ENCODE results near the gene PCDHGB7.
"Not testable (repeated sequence)": the region's sequence is repeated elsewhere in the genome, so short reads cannot be mapped to it uniquely, and the experiment has no call there.

Gene PCDHGB7

GRCh38 chr5:141430332-141431113 is 13.0 kb downstream of the PCDHGB7 start, which contains the start of gene PCDHGA12:
TSS of gene PCDHGA12 (plus strand) at chr5:141430507. CDS start at chr5:141430760, 253 bp downstream.
- DNase-seq = peak; percentile 79

GRCh38 chr5:141431286-141431685 is 13.8 kb downstream of the PCDHGB7 start:
- DNase-seq = no peak

GRCh38 chr5:141432308-141432707 is 14.8 kb downstream of the PCDHGB7 start:
- not testable (repeated sequence) for DNase-seq

- not testable (repeated sequence) for DNase-seq
Observed at GRCh38 chr5:141432726-141433125, 15.2 kb downstream of the PCDHGB7 start.

- no peak for DNase-seq
Observed at GRCh38 chr5:141434006-141434405, 16.5 kb downstream of the PCDHGB7 start.

GRCh38 chr5:141437221-141437620 is 19.7 kb downstream of the PCDHGB7 start:
- DNase-seq = no peak

- DNase-seq = no peak
Observed at GRCh38 chr5:141439411-141440141, 22.1 kb downstream of the PCDHGB7 start.

- no peak for DNase-seq
Observed at GRCh38 chr5:141440341-141440740, 22.9 kb downstream of the PCDHGB7 start.

- DNase-seq = no peak
Observed at GRCh38 chr5:141441571-141442170, 24.2 kb downstream of the PCDHGB7 start.

GRCh38 chr5:141465351-141465750 is 47.9 kb downstream of the PCDHGB7 start:
- no peak for DNase-seq

All from inflammatory macrophage treated with lipopolysaccharide for 4 hours (primary cell).